Measurements from ENCODE around the gene KLF12. TPM values are rescaled to one million over a fixed set of nuclear protein-coding genes. Genes with fewer than 3 reads are reported as not detected.

The KLF12 gene
- total RNA-seq, 1 experiment from 2014 or later: 7.8 TPM

DNA sequence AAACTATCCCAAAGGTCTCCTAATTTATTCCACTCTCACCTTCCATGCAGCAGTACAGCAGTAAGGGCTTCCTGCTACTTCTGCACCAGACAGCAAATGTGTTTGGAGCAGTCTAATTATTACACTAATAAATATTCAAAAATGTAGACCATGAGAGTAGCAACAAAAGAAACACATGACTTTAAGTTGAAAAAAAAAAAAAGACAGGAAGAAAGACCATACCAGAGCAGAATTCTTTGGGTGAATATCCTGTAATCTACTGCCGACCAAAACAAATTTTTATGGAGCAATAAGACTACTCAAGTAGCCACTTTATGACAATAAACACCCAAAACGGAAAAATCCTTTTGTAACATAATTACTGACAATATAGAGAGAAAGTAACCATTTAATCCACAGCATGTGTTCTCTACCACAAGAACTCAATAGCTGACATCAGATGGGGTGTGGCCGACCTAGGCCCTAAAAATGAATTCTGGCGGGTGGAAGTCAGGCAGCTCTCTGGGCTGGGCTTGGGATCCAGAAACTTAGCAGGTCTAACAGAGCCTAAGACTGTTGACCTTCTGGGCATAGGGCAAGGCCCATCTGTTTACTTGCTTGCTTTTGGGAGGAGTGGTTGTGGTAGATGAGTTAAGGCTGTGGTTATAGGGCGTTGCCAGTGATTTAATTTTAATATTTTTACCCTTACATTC, 4.6 kb downstream of the KLF12 start:
- no peak for DNase-seq (ENCODE audit: low read depth, low spot score)

DNA sequence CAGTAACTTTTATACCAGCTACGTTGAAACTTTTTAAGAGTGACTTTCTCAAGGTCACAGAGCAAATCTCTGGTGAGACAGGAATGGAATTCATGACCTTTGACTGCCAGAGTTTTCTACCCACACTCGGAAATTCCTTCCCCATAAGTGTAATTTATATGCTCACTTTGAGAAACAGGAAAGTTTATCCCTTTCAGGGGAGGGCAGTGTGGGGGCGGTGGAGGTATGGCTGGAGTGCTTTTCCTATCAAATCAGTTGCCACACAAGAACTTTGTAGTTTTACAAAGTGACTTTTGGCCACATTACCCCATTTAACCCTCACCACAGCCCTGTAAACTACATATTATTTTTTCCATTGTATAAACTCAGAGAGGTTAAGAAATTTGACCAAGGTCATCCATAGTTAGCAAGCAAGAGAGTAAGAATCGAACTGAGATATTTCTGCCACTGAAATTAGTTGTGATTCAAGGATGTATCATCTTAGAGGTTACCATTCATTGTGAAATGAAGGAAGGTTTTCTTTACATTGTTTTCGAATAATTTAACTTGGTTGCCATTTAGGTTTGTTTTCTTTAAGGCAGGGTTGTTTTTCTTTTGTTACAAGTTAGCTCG, 5.9 kb downstream of the KLF12 start:
- Histone ChIP-seq H3K36me3 (ENCODE audit: control insufficient read depth in 1 of 2, insufficient read depth in 2 of 2, low read length in 2 of 2) (no peaks in the 10 kb centered on the region), H3K27ac (ENCODE audit: low read depth, low read length) (peak overlapping the region; percentile 22; the same call in 1 of the 2 replicates), H3K9ac (ENCODE audit: low read length) (no peak overlapping the region), H3K9me3 (ENCODE audit: control insufficient read depth in 1 of 2, insufficient read depth in 1 of 2, low read depth in 1 of 2, low read length in 2 of 2) (no peaks in the 10 kb centered on the region), H3K9me2 (ENCODE audit: insufficient read depth) (no peaks in the 10 kb centered on the region), H3K79me2 (ENCODE audit: insufficient read depth, low read length) (0 out of 2 replicates have a peak, but pooled peaks cover 4% of the 10 kb centered on the region), H3K4me3 (replicated peaks in 1 of 2; ENCODE audit: low read depth in 1 of 2, low read length in 2 of 2) (peak overlapping the region in 1 of 2 experiments; percentile 29; a peak in 1 of 4 replicates), H4K20me1 (ENCODE audit: insufficient read depth) (no peaks in the 10 kb centered on the region), H3K4me1 (ENCODE audit: control insufficient read depth in 1 of 2, insufficient read depth in 2 of 2, low read length in 2 of 2) (peaks cover 35% of the 10 kb centered on the region in 2 experiments), H3K27me3 (ENCODE audit: insufficient read depth, low read length) (no peaks in the 10 kb centered on the region), H3K4me2 (ENCODE audit: low read length) (peak overlapping the region; percentile 65), H2AFZ (ENCODE audit: low read depth, low read length, poor library complexity, severe bottlenecking) (peak overlapping the region; percentile 69)
- ChIA-PET RAD21 (ENCODE audit: low non-redundant PET in 1 of 2, low total read pairs in 2 of 2, uncharacterized antibody in 2 of 2, unreplicated experiment in 2 of 2) (no interaction called here), CTCF (no interaction called here), POLR2A (no interaction called here)
- ATAC-seq (0 out of 2 replicates have a peak, but pooled peaks have one; percentile 49), DNase-seq (ENCODE audit: low read depth, low spot score) (no peak)
- intact Hi-C loops (cut with micrococcal nuclease): no loop called here
- no TSS peak for BruUV-seq (replicated peaks)
- TF ChIP-seq, protein P1, sequence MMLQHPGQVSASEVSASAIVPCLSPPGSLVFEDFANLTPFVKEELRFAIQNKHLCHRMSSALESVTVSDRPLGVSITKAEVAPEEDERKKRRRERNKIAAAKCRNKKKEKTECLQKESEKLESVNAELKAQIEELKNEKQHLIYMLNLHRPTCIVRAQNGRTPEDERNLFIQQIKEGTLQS (IDR thresholded peaks at IDR 0.05): no peak
- TF ChIP-seq POLR2AphosphoS5 (IDR thresholded peaks at IDR 0.05; ENCODE audit: low read depth, low read length) (no peak), SIN3A (IDR thresholded peaks at IDR 0.05; ENCODE audit: low read depth) (no peak), ZFX (IDR thresholded peaks at IDR 0.05) (no peak), CBX3 (IDR thresholded peaks at IDR 0.05; ENCODE audit: low read depth) (no peak), TCF7L2 (IDR thresholded peaks at IDR 0.05; ENCODE audit: borderline replicate concordance, extremely low read depth, insufficient read depth, insufficient read length) (no peak), YY1 (IDR thresholded peaks at IDR 0.05; ENCODE audit: extremely low read depth, insufficient replicate concordance, low read depth, low read length) (no peak), EGR1 (IDR thresholded peaks at IDR 0.05; ENCODE audit: low read depth) (peak; percentile 67; the same call in 1 of the 2 replicates), SRF (IDR thresholded peaks at IDR 0.05; ENCODE audit: low read depth) (no peak), POLR2A (IDR thresholded peaks at IDR 0.05; ENCODE audit: borderline replicate concordance, extremely low read depth, insufficient read depth, insufficient read length) (no peak)
- TF ChIP-seq, protein P2, sequence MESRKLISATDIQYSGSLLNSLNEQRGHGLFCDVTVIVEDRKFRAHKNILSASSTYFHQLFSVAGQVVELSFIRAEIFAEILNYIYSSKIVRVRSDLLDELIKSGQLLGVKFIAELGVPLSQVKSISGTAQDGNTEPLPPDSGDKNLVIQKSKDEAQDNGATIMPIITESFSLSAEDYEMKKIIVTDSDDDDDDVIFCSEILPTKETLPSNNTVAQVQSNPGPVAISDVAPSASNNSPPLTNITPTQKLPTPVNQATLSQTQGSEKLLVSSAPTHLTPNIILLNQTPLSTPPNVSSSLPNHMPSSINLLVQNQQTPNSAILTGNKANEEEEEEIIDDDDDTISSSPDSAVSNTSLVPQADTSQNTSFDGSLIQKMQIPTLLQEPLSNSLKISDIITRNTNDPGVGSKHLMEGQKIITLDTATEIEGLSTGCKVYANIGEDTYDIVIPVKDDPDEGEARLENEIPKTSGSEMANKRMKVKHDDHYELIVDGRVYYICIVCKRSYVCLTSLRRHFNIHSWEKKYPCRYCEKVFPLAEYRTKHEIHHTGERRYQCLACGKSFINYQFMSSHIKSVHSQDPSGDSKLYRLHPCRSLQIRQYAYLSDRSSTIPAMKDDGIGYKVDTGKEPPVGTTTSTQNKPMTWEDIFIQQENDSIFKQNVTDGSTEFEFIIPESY (IDR thresholded peaks at IDR 0.05; ENCODE audit: extremely low read depth, insufficient replicate concordance, low read length): no peak

More for the DNA sequence above, 4.6 kb downstream of the KLF12 start:
- no peaks in the 10 kb centered on the region for H3K9me2 ChIP-seq (ENCODE audit: insufficient read depth)
- TF ChIP-seq, protein P3, sequence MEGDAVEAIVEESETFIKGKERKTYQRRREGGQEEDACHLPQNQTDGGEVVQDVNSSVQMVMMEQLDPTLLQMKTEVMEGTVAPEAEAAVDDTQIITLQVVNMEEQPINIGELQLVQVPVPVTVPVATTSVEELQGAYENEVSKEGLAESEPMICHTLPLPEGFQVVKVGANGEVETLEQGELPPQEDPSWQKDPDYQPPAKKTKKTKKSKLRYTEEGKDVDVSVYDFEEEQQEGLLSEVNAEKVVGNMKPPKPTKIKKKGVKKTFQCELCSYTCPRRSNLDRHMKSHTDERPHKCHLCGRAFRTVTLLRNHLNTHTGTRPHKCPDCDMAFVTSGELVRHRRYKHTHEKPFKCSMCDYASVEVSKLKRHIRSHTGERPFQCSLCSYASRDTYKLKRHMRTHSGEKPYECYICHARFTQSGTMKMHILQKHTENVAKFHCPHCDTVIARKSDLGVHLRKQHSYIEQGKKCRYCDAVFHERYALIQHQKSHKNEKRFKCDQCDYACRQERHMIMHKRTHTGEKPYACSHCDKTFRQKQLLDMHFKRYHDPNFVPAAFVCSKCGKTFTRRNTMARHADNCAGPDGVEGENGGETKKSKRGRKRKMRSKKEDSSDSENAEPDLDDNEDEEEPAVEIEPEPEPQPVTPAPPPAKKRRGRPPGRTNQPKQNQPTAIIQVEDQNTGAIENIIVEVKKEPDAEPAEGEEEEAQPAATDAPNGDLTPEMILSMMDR (IDR thresholded peaks at IDR 0.05 in 2 of 3, conservative IDR thresholded peaks at IDR 0.05 in 1 of 3; ENCODE audit: borderline replicate concordance in 1 of 3, insufficient read depth in 1 of 3, low read depth in 2 of 3, low read length in 2 of 3): no peak
- no peak for TF ChIP-seq EGR1 (IDR thresholded peaks at IDR 0.05; ENCODE audit: low read depth)
- peaks cover 35 to 40% of the 10 kb centered on the region in 2 experiments for H3K4me1 ChIP-seq (ENCODE audit: control insufficient read depth in 1 of 2, insufficient read depth in 2 of 2, low read length in 2 of 2)
- peak overlapping the region; percentile 8; the same call in 1 of the 2 replicates for H3K4me2 ChIP-seq (ENCODE audit: low read length)
- no peaks in the 10 kb centered on the region for H4K20me1 ChIP-seq (ENCODE audit: insufficient read depth)
- ChIA-PET POLR2A (no interaction called here), RAD21 (ENCODE audit: low non-redundant PET in 1 of 2, low total read pairs in 2 of 2, uncharacterized antibody in 2 of 2, unreplicated experiment in 2 of 2) (no interaction called here), CTCF (no interaction called here)
- ATAC-seq: no peak
- intact Hi-C loops (cut with micrococcal nuclease): loop anchor here (5.0 to 10.0 kb wide), 2 partner anchors 275 to 1402 kb away; partner anchors contain the start of genes BORA and MZT1
- H3K9ac ChIP-seq (ENCODE audit: low read length): no peak overlapping the region
- H3K4me3 ChIP-seq (replicated peaks in 1 of 2; ENCODE audit: low read depth in 1 of 2, low read length in 2 of 2): no peak overlapping the region
- no peaks in the 10 kb centered on the region for H3K36me3 ChIP-seq (ENCODE audit: control insufficient read depth in 1 of 2, insufficient read depth in 2 of 2, low read length in 2 of 2)
- 0 out of 2 replicates have a peak, but pooled peaks cover 4% of the 10 kb centered on the region for H3K79me2 ChIP-seq (ENCODE audit: insufficient read depth, low read length)
- H3K27me3 ChIP-seq (ENCODE audit: insufficient read depth, low read length): no peaks in the 10 kb centered on the region
- no peaks in the 10 kb centered on the region for H3K9me3 ChIP-seq (ENCODE audit: control insufficient read depth in 1 of 2, insufficient read depth in 1 of 2, low read depth in 1 of 2, low read length in 2 of 2)
- H3K27ac ChIP-seq (ENCODE audit: low read depth, low read length): no peak overlapping the region
- no TSS peak for BruUV-seq (replicated peaks)
- H2AFZ ChIP-seq (ENCODE audit: low read depth, low read length, poor library complexity, severe bottlenecking): no peak overlapping the region

Data from HCT116 (cell line).